OCI-LY7 (cell line): ENCODE results near the gene ARPC4. TPM values are rescaled to one million over a fixed set of nuclear protein-coding genes. Genes with fewer than 3 reads are reported as not detected.

Experiments
- BruUV-seq: library from RNA; stranded (reverse); fragments of 400-500 nt; replicated peaks from 2 replicates; lab custom pipeline; 2021; lab: Mats Ljungman, UMichigan
- CTCF ChIA-PET: fragments of 300-600 bp; sonication (Branson Sonifier 250); formaldehyde crosslinking; loops from one replicate; lab custom pipeline; 2022; ENCODE audit warnings: antibody characterized with exemption; ENCODE audit not compliant: unreplicated experiment; lab: Charles Lee
- POLR2A ChIA-PET: fragments of 300-600 bp; sonication (Branson Sonifier 250); formaldehyde crosslinking; loops from one replicate; lab custom pipeline; 2022; ENCODE audit warnings: antibody characterized with exemption; lab: Charles Lee
- DNase-seq: peaks from one replicate; pipeline ENCODE4 v3.0.0-alpha.2; 2015; ENCODE audit warnings: low spot score
- H2AFZ ChIP-seq: fragments of 200-600 bp; sonication (generic), shearing (Covaris generic); 2 replicates; pipeline ENCODE4 v1.6.1; 2014; ENCODE audit warnings: mild to moderate bottlenecking, antibody characterized with exemption, low read length, moderate library complexity
- H3K27ac ChIP-seq: fragments of 200-600 bp; sonication (generic); 2 replicates; pipeline ENCODE4 v1.5.1; 2014; ENCODE audit warnings: mixed run types, low read depth, mild to moderate bottlenecking, moderate library complexity, low read length, inconsistent platforms; ENCODE audit not compliant: poor library complexity, severe bottlenecking
- H3K36me3 ChIP-seq: fragments of 200-600 bp; sonication (generic); 2 replicates; pipeline ENCODE4 v1.6.1; 2014; ENCODE audit warnings: mild to moderate bottlenecking, antibody characterized with exemption, low read length, moderate library complexity, mixed read lengths; ENCODE audit not compliant: insufficient read depth
- H3K4me1 ChIP-seq: fragments of 200-600 bp; sonication (generic); 2 replicates; pipeline ENCODE4 v1.5.1; 2014; ENCODE audit warnings: mild to moderate bottlenecking, low read length; ENCODE audit not compliant: insufficient read depth, poor library complexity, severe bottlenecking
- H3K4me2 ChIP-seq: fragments of 200-600 bp; sonication (generic); 2 replicates; pipeline ENCODE4 v1.6.1; 2014; ENCODE audit warnings: mild to moderate bottlenecking, low read length
- H3K4me3 ChIP-seq: fragments of 200-600 bp; sonication (generic); 2 replicates; pipeline ENCODE4 v1.5.1; 2014; ENCODE audit warnings: mild to moderate bottlenecking, low read depth, low read length; ENCODE audit not compliant: poor library complexity, severe bottlenecking
- H3K79me2 ChIP-seq: fragments of 200-600 bp; sonication (generic); 2 replicates; pipeline ENCODE4 v1.6.1; 2016; ENCODE audit warnings: low read depth, mild to moderate bottlenecking, low read length, moderate library complexity, mixed read lengths; ENCODE audit not compliant: insufficient read depth
- H3K9me2 ChIP-seq: fragments of 200-600 bp; sonication (generic); 2 replicates; pipeline ENCODE4 v1.6.1; 2016; ENCODE audit warnings: mild to moderate bottlenecking, low read length, mixed read lengths; ENCODE audit not compliant: insufficient read depth
- H3K9me3 ChIP-seq: fragments of 200-600 bp; sonication (generic); 2 replicates; pipeline ENCODE4 v1.6.1; 2014; ENCODE audit warnings: mild to moderate bottlenecking, mixed run types, low read length, mixed read lengths
- H4K20me1 ChIP-seq: fragments of 200-600 bp; sonication (generic); 2 replicates; pipeline ENCODE4 v1.6.1; 2014; ENCODE audit warnings: mild to moderate bottlenecking, antibody characterized with exemption, low read length, moderate library complexity, mixed read lengths; ENCODE audit not compliant: insufficient read depth
- CTCF ChIP-seq: fragments of 200-600 bp; sonication (generic); conservative IDR thresholded peaks from 2 replicates; pipeline ENCODE4 v1.5.1; 2014; ENCODE audit warnings: mild to moderate bottlenecking, antibody characterized with exemption, low read length, moderate library complexity, mixed read lengths
- EZH2phosphoT487 ChIP-seq: fragments of 200-600 bp; sonication (generic); IDR thresholded peaks from 2 replicates; pipeline ENCODE4 v1.6.1; 2018; ENCODE audit warnings: low read depth, borderline replicate concordance, mild to moderate bottlenecking, mixed run types, antibody characterized with exemption, low read length, moderate library complexity, mixed read lengths
- intact Hi-C: fragments of 100-400 bp; cut with micrococcal nuclease; formaldehyde crosslinking; loops from one replicate; pipeline ENCODE4 v1.10.0; 2022; ENCODE audit not compliant: unreplicated experiment
- total RNA-seq, 2 experiments: library from RNA; depleted of rRNA in 1 of 2; stranded (reverse); fragments of >200 nt in 1 of 2; shearing (Covaris generic) in 1 of 2; gene quantifications; 2 replicates each; pipeline ENCODE4 v1.2.3, GENCODE V29; 2014 to 2022

ARPC4 gene
- total RNA-seq, 2 experiments from 2014 or later = 99.5 to 118 TPM

GRCh38 chr3:9757427-9757826, 35.5 kb upstream of the ARPC4 start:
- no peak for DNase-seq
- no TSS peak for BruUV-seq
- intact Hi-C loops = loop anchor here (10.0 kb wide), 1 partner anchor 637 kb away; no protein-coding TSS in a partner anchor
- POLR2A ChIA-PET = interaction anchor here (0.5 kb wide), 1 partner anchor 202 kb away, joined by 3 read pairs; no protein-coding TSS in a partner anchor
- Histone ChIP-seq H3K79me2 (no peaks in the 10 kb centered on the region), H3K27ac (no peak overlapping the region), H3K4me1 (peaks cover 25% of the 10 kb centered on the region), H3K4me3 (no peak overlapping the region), H3K9me3 (no peaks in the 10 kb centered on the region), H3K9me2 (no peaks in the 10 kb centered on the region), H3K4me2 (no peak overlapping the region), H2AFZ (no peak overlapping the region), H4K20me1 (no peaks in the 10 kb centered on the region), H3K36me3 (peaks cover 89% of the 10 kb centered on the region)
- TF ChIP-seq CTCF (no peak), EZH2phosphoT487 (no peak)
- CTCF ChIA-PET = no interaction called here

DNA sequence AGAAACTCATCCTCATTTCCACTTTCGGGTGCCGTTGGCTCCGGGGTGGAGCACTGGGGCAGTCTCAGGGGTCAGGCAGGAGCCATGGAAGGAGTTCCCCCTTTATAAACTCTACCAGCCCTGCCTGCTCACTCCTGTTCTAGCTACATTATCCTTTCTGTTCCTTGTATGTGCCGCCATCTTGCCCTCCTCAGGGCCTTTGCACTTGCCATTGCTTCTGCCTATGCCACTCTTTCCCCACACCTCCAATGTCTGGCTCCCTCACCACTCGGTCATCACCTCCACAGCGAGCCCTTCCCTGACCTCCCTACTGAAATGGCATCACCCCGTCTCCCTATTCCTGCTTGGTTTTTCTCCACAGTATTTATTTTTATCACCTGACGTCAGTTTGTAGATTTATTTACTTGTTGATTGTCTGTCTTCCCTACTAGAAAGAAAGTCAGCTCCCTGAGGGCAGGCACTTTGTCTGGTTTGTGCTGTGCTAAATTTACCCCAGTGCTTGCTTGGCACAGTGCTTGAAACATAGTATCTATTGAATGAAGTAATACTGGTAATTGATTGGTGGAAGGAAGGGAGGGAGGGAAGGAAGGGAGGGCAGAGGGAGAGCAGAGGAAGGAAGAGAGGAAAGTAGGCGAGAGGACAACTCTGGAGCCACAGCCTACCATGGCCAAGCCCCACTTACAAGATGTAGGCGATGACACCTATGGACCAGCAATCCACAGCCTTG, 31.9 kb upstream of the ARPC4 start:
- Histone ChIP-seq H2AFZ (no peak overlapping the region), H3K9me2 (no peaks in the 10 kb centered on the region), H3K79me2 (no peaks in the 10 kb centered on the region), H3K36me3 (peaks cover 58% of the 10 kb centered on the region), H4K20me1 (no peaks in the 10 kb centered on the region), H3K4me2 (no peak overlapping the region), H3K9me3 (no peaks in the 10 kb centered on the region), H3K4me3 (no peak overlapping the region), H3K4me1 (peaks cover 2% of the 10 kb centered on the region), H3K27ac (no peak overlapping the region)
- no peak for DNase-seq
- intact Hi-C loops = no loop called here
- BruUV-seq = no TSS peak
- ChIA-PET CTCF (interaction anchor here (0.6 kb wide), 1 partner anchor 321 kb away, joined by 3 read pairs; no protein-coding TSS in a partner anchor), POLR2A (no interaction called here)
- TF ChIP-seq EZH2phosphoT487 = no peak
- no peak for TF ChIP-seq CTCF

DNA sequence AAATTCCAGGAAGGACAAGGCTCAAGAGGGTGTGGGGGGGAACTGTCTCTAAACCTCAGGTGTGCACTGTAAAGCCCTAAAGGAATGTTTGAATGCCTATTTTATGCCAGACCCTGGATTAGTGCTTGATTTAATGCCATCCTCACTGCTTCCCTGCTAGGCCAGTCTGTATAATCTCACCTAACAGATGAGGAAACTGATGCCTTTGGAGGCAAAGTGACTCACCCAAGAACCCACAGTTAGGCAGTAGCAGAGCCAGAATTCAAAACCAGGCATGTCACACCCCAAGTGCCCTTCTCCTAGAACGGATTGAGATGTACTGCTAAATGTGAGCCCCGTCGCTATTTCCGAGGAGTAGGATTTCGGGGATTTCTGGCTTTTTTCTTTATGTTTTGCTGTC, 31.0 kb upstream of the ARPC4 start:
- no peak for DNase-seq
- Histone ChIP-seq H2AFZ (no peak overlapping the region), H3K27ac (no peak overlapping the region), H3K79me2 (no peaks in the 10 kb centered on the region), H4K20me1 (no peaks in the 10 kb centered on the region), H3K9me3 (no peaks in the 10 kb centered on the region), H3K4me2 (no peak overlapping the region), H3K9me2 (no peaks in the 10 kb centered on the region), H3K36me3 (peaks cover 48% of the 10 kb centered on the region), H3K4me1 (peaks cover 7% of the 10 kb centered on the region), H3K4me3 (no peak overlapping the region)
- ChIA-PET CTCF (no interaction called here), POLR2A (no interaction called here)
- no TSS peak for BruUV-seq
- intact Hi-C loops = no loop called here
- no peak for TF ChIP-seq CTCF
